Parathyroid adenoma (tissue), 2 donors: Measurements from ENCODE around the gene MRTO4.

Source experiments
- H2AFZ ChIP-seq: fragments of 300-600 bp; sonication (generic); one replicate; pipeline ENCODE4 v1.7.0; 2017; ENCODE audit warnings: antibody characterized with exemption, mild to moderate bottlenecking
- H3K27ac ChIP-seq: fragments of 300-600 bp; sonication (generic); one replicate; pipeline ENCODE4 v1.7.0; 2017
- H3K27me3 ChIP-seq: fragments of 300-600 bp; sonication (generic); one replicate; pipeline ENCODE4 v1.7.0; 2017; ENCODE audit warnings: low read length; ENCODE audit not compliant: control insufficient read depth, insufficient read depth
- H3K36me3 ChIP-seq: fragments of 300-600 bp; sonication (generic); one replicate; pipeline ENCODE4 v1.7.0; 2017; ENCODE audit warnings: low read length; ENCODE audit not compliant: control insufficient read depth, insufficient read depth
- H3K4me1 ChIP-seq: fragments of 300-600 bp; sonication (generic); one replicate; pipeline ENCODE4 v1.7.0; 2017; ENCODE audit warnings: control low read depth
- H3K4me2 ChIP-seq: fragments of 300-600 bp; sonication (generic); one replicate; pipeline ENCODE4 v1.7.0; 2017; ENCODE audit warnings: low read length
- H3K4me3 ChIP-seq: fragments of 300-600 bp; sonication (generic); one replicate; pipeline ENCODE4 v1.7.0; 2017; ENCODE audit warnings: low read depth, low read length
- H3K79me2 ChIP-seq: fragments of 300-600 bp; sonication (generic); one replicate; pipeline ENCODE4 v1.7.0; 2017; ENCODE audit warnings: control low read depth
- H3K9ac ChIP-seq: fragments of 300-600 bp; sonication (generic); one replicate; pipeline ENCODE4 v1.7.0; 2017; ENCODE audit warnings: mild to moderate bottlenecking
- H3K9me3 ChIP-seq: fragments of 300-600 bp; sonication (generic); one replicate; pipeline ENCODE4 v1.7.0; 2017; ENCODE audit warnings: low read length; ENCODE audit not compliant: control insufficient read depth
- CTCF ChIP-seq: fragments of 300-600 bp; sonication (generic); IDR thresholded peaks from one replicate; pipeline ENCODE4 v1.7.0; 2017; ENCODE audit warnings: antibody characterized with exemption, mild to moderate bottlenecking
- donor health status: primary hyperparathyroidism.

The MRTO4 gene

GRCh38 chr1:19251305-19252196 is at the start of gene MRTO4, which contains the start of gene EMC1:
Gene MRTO4 (plus strand): TSS chr1:19251805. CDS start chr1:19251836, 31 bp downstream.
Gene EMC1 (minus strand): TSS chr1:19251524. CDS start chr1:19251509, 15 bp downstream.
- H3K9ac ChIP-seq = peak within 1 kb of the TSS; percentile 12
- H3K4me2 ChIP-seq = peak within 1 kb of the TSS; percentile 59
- no peaks in the 10 kb centered on the region for H3K9me3 ChIP-seq

GRCh38 chr1:19202396-19202795 is 49.2 kb upstream of the MRTO4 start:
- Histone ChIP-seq H3K9me3 (no peaks in the 10 kb centered on the region), H3K27me3 (no peaks in the 10 kb centered on the region), H3K4me1 (no peaks in the 10 kb centered on the region), H2AFZ (no peak overlapping the region), H3K4me2 (no peak overlapping the region), H3K36me3 (no peaks in the 10 kb centered on the region), H3K4me3 (no peak overlapping the region), H3K9ac (no peak overlapping the region), H3K79me2 (peaks cover 12% of the 10 kb centered on the region), H3K27ac (no peak overlapping the region)
- TF ChIP-seq CTCF = no peak

More at GRCh38 chr1:19251305-19252196, at the start of gene MRTO4, which contains the start of gene EMC1:
- H3K4me1 ChIP-seq = peaks cover 9% of the 10 kb centered on the region
- peak within 1 kb of the TSS; percentile 76 for H3K4me3 ChIP-seq
- peaks cover 15% of the 10 kb centered on the region for H3K79me2 ChIP-seq
- peak within 1 kb of the TSS; percentile 94 for H2AFZ ChIP-seq
- no peak for TF ChIP-seq CTCF
- H3K27me3 ChIP-seq = no peaks in the 10 kb centered on the region
- H3K27ac ChIP-seq = peak within 1 kb of the TSS; percentile 88
- H3K36me3 ChIP-seq = no peaks in the 10 kb centered on the region

GRCh38 chr1:19203440-19203839 is 48.2 kb upstream of the MRTO4 start:
- H3K27me3 ChIP-seq = no peaks in the 10 kb centered on the region
- H3K4me3 ChIP-seq = no peak overlapping the region
- H3K4me1 ChIP-seq = peaks cover 3% of the 10 kb centered on the region
- H3K4me2 ChIP-seq = no peak overlapping the region
- no peaks in the 10 kb centered on the region for H3K9me3 ChIP-seq
- no peak overlapping the region for H2AFZ ChIP-seq
- no peak for TF ChIP-seq CTCF
- no peaks in the 10 kb centered on the region for H3K36me3 ChIP-seq
- no peak overlapping the region for H3K9ac ChIP-seq
- no peak overlapping the region for H3K27ac ChIP-seq
- peaks cover 19% of the 10 kb centered on the region for H3K79me2 ChIP-seq

GRCh38 chr1:19204446-19205266 is 46.9 kb upstream of the MRTO4 start:
- no peaks in the 10 kb centered on the region for H3K36me3 ChIP-seq
- no peaks in the 10 kb centered on the region for H3K27me3 ChIP-seq
- H3K9ac ChIP-seq = no peak overlapping the region
- H3K4me1 ChIP-seq = peaks cover 3% of the 10 kb centered on the region
- H3K9me3 ChIP-seq = no peaks in the 10 kb centered on the region
- TF ChIP-seq CTCF = no peak
- no peak overlapping the region for H3K27ac ChIP-seq
- H2AFZ ChIP-seq = no peak overlapping the region
- H3K4me3 ChIP-seq = no peak overlapping the region
- H3K79me2 ChIP-seq = peaks cover 23% of the 10 kb centered on the region
- H3K4me2 ChIP-seq = no peak overlapping the region
